OCI-LY7 (cell line): ENCODE results near the gene RBBP4.

Experiments used
- EZH2phosphoT487 ChIP-seq: fragments of 200-600 bp; sonication (generic); IDR thresholded peaks from 2 replicates; pipeline ENCODE4 v1.6.1; 2018; ENCODE audit warnings: low read depth, borderline replicate concordance, mild to moderate bottlenecking, mixed run types, antibody characterized with exemption, low read length, moderate library complexity, mixed read lengths
- TF ChIP-seq, protein P1 (sequence below): fragments of 200-600 bp; sonication (generic); conservative IDR thresholded peaks from 2 replicates; pipeline ENCODE4 v1.5.1; 2014; ENCODE audit warnings: mild to moderate bottlenecking, antibody characterized with exemption, low read length, moderate library complexity, mixed read lengths

DNA sequence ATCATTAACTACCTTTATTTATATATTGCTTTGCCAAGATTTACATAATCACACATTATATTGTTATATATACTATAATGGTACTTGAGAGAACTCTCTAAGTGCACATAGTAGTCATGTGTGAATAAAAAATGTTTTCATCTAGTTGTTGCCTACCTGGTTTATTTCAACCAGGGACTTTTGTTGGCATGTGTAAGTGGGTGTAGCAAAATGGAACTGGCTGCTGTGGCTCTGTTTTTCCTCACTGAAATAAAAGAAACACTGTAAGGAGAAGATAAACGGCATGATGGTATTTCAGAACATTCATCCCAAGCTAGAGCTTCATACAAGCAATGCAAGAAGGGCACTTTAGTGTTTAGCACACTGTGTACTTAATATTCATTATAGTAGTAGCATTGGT is 14.9 kb downstream of the RBBP4 start:
- TF ChIP-seq, protein P1, sequence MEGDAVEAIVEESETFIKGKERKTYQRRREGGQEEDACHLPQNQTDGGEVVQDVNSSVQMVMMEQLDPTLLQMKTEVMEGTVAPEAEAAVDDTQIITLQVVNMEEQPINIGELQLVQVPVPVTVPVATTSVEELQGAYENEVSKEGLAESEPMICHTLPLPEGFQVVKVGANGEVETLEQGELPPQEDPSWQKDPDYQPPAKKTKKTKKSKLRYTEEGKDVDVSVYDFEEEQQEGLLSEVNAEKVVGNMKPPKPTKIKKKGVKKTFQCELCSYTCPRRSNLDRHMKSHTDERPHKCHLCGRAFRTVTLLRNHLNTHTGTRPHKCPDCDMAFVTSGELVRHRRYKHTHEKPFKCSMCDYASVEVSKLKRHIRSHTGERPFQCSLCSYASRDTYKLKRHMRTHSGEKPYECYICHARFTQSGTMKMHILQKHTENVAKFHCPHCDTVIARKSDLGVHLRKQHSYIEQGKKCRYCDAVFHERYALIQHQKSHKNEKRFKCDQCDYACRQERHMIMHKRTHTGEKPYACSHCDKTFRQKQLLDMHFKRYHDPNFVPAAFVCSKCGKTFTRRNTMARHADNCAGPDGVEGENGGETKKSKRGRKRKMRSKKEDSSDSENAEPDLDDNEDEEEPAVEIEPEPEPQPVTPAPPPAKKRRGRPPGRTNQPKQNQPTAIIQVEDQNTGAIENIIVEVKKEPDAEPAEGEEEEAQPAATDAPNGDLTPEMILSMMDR: no peak
- no peak for TF ChIP-seq EZH2phosphoT487
